Measurements from ENCODE around the gene CLEC1A.

GRCh38 chr12:10075451-10075850, 23.3 kb downstream of the CLEC1A start:
- TF ChIP-seq SUZ12 (IDR thresholded peaks at IDR 0.05; ENCODE audit: extremely low read depth, insufficient read depth, insufficient read length) (no peak), ZNF274 (IDR thresholded peaks at IDR 0.05; ENCODE audit: low read depth, low read length) (no peak), YY1 (IDR thresholded peaks at IDR 0.05; ENCODE audit: insufficient read depth, insufficient read length) (no peak)
